Stimulated activated CD4-positive, alpha-beta T cell treated with anti-CD3 and anti-CD28 coated beads, TNF-alpha, amount 100 ng/mL, for 1 hour (primary cell): ENCODE data around the gene MUC3A.
"Not testable (repeated sequence)": the region's sequence is repeated elsewhere in the genome, so short reads cannot be mapped to it uniquely, and the experiment has no call there.

Experiments
- DNase-seq, 3 donors: peaks; one replicate each; pipeline ENCODE4 v3.0.0-alpha.2; 2020; ENCODE audit warnings: low read depth in 3 of 3, low spot score in 1 of 3

MUC3A gene

GRCh38 chr7:100969066-100969615 lies 19.8 kb downstream of the MUC3A start, which contains the start of gene MUC12:
MUC12 (plus strand) TSS chr7:100969565; CDS start chr7:100969623, 58 bp downstream.
- no peak for DNase-seq

GRCh38 chr7:100971111-100972001 lies 22.0 kb downstream of the MUC3A start:
- DNase-seq, result no peak

DNA sequence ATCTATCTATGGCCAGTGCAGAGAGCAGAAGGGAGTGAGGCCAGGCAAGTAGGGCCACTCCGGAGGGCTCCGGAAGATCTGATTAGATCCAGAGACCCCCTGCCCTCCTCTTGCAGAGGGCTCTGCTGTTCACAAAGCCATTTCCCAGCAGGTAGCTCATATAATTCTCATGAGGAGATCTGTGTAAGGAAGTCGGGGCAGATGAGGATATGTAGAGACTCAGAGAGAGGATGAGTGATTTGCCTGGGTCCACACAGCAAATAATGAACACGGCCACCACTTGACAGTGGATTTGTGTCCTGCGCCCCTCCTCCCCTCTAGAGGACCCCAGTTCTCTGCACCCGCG lies 22.6 kb downstream of the MUC3A start:
- no peak for DNase-seq

GRCh38 chr7:100974021-100974420 lies 24.7 kb downstream of the MUC3A start:
- no peak for DNase-seq

DNA sequence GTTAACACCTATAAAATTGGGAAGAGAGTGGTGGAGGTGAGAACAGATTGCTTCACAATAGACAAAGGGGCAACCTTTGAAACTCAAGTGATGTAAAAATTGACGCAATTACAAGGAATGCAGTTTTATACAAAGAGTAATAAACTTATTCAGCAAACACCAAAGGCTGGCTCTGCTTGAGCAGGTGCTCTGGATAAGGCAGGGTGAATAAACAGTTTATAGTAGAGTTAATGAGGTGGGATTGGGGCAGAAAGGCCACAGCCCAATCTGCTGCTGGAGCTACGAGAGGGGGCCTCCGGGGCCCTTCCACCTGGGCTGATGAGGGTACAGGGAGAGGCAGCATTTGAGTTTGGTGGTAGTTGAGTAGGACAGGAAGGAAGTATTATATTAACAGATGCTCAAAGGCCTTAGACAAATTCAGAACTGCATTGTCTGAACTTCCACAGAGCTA lies 26.1 kb downstream of the MUC3A start:
- DNase-seq, result no peak

DNA sequence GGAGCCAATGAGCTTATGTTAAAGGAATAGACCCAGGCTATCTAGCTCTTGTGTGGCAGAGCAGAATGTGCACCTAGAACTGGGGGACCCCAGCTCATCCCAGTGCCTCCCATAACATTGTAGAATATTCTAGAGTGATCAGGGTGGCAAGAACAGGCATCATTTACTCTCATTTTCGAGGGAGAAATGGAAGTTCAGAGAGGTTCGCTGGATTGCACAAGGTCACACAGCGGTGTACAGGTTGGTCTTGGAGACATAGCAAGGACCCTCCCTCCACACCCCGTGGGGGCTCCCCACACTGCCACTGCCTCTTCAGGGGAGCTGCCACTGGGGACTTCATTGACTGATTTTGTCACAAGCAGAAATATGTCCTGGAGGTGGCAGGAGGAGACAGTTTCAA lies 29.0 kb downstream of the MUC3A start:
- DNase-seq, result no peak

- DNase-seq, result no peak
Measured at GRCh38 chr7:100983451-100984187, 34.3 kb downstream of the MUC3A start.

- not testable (repeated sequence) for DNase-seq
Measured at GRCh38 chr7:100984241-100984918, 35.0 kb downstream of the MUC3A start.

DNA sequence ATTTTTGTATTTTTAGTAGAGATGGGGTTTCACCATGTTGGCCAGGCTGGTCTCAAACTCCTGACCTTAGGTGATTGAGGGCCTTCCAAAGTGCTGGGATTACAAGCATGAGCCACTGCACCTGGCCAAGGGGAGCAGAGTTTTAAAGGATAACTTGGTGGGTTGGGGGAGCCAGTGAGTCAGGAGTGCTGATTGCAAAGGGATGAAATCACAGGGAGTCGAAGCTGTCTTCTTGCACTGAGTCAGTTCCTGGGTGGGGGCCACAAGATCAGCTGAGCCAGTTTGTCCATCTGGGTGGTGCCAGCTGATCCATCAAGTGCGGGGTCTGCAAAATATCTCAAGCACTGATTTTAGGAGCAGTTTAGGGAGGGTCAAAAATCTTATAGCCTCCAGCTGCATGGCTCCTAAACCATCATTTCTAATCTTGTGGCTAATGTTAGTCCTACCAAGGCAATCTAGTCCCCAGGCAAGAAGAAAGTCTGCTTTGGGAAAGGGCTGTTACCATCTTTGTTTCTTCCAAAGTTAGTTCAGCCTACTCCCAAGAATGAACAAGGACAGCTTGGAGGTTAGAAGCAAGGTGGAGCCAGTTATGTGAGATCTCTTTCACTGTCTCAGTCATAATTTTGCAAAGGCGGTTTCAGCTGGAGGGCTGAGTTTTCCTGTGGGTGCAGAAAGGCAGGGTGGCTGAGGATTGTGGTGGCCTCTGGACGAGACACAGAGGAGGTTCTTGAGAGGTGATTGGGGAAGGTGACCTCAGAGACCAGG lies 35.9 kb downstream of the MUC3A start:
- not testable (repeated sequence) for DNase-seq

DNA sequence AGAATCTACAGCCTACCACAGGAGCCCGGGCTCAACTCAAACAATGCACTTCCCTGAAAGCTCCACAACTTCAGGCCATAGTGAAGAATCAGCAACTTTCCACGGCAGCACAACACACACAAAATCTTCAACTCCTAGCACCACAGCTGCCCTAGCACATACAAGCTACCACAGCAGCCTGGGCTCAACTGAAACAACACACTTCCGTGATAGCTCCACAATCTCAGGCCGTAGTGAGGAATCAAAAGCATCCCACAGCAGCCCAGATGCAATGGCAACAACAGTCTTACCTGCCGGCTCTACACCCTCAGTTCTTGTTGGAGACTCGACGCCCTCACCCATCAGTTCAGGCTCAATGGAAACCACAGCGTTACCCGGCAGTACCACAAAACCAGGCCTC lies 42.3 kb downstream of the MUC3A start:
- no peak for DNase-seq

DNA sequence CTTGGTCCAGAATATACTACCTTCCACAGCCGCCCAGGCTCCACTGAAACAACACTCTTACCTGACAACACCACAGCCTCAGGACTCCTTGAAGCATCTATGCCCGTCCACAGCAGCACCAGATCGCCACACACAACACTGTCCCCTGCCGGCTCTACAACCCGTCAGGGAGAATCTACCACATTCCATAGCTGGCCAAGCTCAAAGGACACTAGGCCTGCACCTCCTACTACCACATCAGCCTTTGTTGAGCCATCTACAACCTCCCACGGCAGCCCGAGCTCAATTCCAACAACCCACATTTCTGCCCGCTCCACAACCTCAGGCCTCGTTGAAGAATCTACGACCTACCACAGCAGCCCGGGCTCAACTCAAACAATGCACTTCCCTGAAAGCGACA lies 42.9 kb downstream of the MUC3A start:
- DNase-seq, result not testable (repeated sequence)

GRCh38 chr7:100994671-100995070 lies 45.3 kb downstream of the MUC3A start:
- DNase-seq, result not testable (repeated sequence)

GRCh38 chr7:100998530-100998929 lies 49.2 kb downstream of the MUC3A start:
- not testable (repeated sequence) for DNase-seq

DNA sequence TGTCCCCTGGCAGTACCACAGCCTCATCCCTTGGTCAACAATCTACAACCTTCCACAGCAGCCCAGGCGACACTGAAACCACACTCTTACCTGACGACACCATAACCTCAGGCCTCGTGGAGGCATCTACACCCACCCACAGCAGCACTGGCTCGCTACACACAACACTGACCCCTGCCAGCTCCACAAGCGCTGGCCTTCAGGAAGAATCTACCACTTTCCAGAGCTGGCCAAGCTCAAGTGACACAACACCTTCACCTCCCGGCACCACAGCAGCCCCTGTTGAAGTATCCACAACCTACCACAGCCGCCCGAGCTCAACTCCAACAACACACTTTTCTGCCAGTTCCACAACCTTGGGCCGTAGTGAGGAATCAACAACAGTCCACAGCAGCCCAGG lies 50.0 kb downstream of the MUC3A start:
- not testable (repeated sequence) for DNase-seq

GRCh38 chr7:101000025-101000424 lies 50.7 kb downstream of the MUC3A start:
- DNase-seq, result not testable (repeated sequence)

DNA sequence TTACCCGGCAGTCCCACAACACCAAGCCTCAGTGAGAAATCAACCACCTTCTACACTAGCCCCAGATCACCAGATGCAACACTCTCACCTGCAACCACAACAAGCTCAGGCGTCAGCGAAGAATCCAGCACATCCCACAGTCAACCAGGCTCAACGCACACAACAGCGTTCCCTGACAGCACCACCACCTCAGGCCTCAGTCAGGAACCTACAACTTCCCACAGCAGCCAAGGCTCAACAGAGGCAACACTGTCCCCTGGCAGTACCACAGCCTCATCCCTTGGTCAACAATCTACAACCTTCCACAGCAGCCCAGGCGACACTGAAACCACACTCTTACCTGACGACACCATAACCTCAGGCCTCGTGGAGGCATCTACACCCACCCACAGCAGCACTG lies 53.0 kb downstream of the MUC3A start:
- not testable (repeated sequence) for DNase-seq

GRCh38 chr7:101007361-101007760 lies 58.0 kb downstream of the MUC3A start:
- not testable (repeated sequence) for DNase-seq

- no peak for DNase-seq
Measured at GRCh38 chr7:101009629-101010028, 60.3 kb downstream of the MUC3A start.

- no peak for DNase-seq
Measured at GRCh38 chr7:101012931-101013330, 63.6 kb downstream of the MUC3A start.

GRCh38 chr7:101015626-101016025 lies 66.3 kb downstream of the MUC3A start:
- no peak for DNase-seq
